Peyer's patch (tissue), 4 donors: ENCODE results near the gene ZDHHC24.

Experiments
- POLR2A ChIP-seq, 2 donors: fragments of 450-650 bp; IDR thresholded peaks; one replicate each; pipeline ENCODE4 v1.5.1; 2017; ENCODE audit warnings: antibody characterized with exemption in 2 of 2, mild to moderate bottlenecking in 2 of 2, moderate library complexity in 2 of 2
- TF ChIP-seq, protein P1 (sequence below), 6 experiments: fragments of 450-650 bp in 4 of 6; fragments of 200-600 bp in 2 of 6; sonication (generic) in 1 of 6; IDR thresholded peaks; one replicate each; pipeline ENCODE4 v1.5.1; 2017 to 2019; ENCODE audit warnings: antibody characterized with exemption in 6 of 6, mild to moderate bottlenecking in 3 of 6, moderate library complexity in 1 of 6

DNA sequence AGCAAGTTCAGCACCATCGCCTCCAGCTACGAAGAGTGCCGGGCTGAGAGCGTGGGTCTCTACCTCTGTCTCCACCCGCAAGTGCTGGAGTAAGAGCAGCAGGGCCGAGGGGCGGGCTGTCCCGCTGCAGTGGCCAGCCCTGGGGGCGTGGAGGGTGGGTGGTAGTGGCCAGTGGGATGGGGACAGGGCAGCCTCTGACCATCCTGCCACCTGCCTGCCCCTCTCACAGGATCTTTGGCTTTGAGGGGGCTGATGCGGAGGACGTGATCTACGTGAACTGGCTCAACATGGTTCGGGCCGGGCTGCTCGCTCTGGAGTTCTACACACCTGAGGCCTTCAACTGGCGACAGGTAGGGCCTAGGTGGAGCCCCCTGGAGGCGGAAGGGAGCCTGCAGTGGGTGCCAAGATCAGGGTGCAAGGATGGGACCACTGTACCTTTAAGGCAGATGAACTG, 50.4 kb downstream of the ZDHHC24 start:
- TF ChIP-seq, protein P1, sequence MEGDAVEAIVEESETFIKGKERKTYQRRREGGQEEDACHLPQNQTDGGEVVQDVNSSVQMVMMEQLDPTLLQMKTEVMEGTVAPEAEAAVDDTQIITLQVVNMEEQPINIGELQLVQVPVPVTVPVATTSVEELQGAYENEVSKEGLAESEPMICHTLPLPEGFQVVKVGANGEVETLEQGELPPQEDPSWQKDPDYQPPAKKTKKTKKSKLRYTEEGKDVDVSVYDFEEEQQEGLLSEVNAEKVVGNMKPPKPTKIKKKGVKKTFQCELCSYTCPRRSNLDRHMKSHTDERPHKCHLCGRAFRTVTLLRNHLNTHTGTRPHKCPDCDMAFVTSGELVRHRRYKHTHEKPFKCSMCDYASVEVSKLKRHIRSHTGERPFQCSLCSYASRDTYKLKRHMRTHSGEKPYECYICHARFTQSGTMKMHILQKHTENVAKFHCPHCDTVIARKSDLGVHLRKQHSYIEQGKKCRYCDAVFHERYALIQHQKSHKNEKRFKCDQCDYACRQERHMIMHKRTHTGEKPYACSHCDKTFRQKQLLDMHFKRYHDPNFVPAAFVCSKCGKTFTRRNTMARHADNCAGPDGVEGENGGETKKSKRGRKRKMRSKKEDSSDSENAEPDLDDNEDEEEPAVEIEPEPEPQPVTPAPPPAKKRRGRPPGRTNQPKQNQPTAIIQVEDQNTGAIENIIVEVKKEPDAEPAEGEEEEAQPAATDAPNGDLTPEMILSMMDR (IDR thresholded peaks at IDR 0.05): no peak
- no peak for TF ChIP-seq POLR2A (IDR thresholded peaks at IDR 0.05)
